ENCODE measurements around the gene PAM.
"Not testable (repeated sequence)": the region's sequence is repeated elsewhere in the genome, so short reads cannot be mapped to it uniquely, and the experiment has no call there.

PAM gene

GRCh38 chr5:102754767-102755431 is at the start of gene PAM:
Gene PAM, plus strand, starts transcription at chr5:102755305. Its CDS starts 110,891 bp downstream, at chr5:102866196.
- peak; percentile 81 for DNase-seq

DNA sequence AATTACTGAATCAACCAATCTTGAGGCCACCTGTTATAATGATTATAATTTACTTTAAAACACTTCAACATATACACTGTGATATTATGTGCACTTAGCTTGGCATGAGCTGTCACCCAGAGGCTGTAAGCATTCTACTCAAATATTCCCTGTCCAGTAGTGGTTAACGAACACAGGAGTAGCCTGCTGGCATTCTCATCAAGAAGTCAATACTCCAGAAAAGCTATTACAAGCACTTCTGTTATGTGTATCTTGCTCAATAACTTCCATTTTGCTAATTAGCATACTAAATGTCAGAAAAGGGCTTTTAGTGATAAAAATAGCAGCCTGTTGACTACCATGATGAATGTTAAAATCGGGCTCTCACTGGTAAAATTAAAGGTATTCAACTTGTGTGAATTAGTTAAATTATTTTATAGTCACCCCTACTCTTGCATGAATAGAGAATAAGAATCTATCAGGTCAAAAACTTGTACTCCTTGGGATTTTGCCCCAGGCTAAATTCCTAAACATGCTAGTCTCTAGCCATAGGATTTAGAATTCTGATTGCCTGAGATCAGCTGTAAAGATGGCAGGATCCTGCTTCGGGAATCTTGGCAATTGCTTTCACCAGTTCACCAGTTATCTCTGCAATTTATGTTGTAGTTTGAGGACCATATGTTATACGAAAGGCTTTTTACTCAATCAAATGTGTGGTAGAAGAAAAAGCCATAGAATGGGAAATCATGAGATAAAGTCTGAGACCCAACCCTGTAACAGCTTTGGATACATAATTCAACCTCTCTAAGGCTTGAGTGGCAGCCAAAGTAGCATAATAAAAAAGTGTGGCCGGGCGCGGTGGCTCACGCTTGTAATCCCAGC is 43.4 kb upstream of the PAM start:
- DNase-seq = no peak

DNA sequence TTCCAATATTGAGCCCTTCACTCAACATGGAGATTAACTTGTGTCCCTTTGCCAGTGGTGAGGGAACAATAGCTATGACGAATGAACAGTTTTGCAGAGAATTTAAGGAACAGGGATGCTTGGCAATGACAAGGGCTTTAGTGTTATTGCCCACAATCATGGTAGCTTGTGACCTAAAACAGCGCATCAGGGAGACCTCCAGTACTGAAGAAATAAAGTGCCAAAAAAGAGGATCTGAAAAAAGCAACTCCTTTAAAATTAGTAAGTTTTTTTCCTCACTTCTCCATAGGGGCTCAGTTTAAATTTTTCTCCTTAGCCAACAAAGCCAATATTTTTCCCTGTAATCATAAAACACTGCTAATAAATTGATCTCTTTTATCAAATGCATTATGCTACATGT is 41.8 kb upstream of the PAM start:
- DNase-seq = no peak

DNA sequence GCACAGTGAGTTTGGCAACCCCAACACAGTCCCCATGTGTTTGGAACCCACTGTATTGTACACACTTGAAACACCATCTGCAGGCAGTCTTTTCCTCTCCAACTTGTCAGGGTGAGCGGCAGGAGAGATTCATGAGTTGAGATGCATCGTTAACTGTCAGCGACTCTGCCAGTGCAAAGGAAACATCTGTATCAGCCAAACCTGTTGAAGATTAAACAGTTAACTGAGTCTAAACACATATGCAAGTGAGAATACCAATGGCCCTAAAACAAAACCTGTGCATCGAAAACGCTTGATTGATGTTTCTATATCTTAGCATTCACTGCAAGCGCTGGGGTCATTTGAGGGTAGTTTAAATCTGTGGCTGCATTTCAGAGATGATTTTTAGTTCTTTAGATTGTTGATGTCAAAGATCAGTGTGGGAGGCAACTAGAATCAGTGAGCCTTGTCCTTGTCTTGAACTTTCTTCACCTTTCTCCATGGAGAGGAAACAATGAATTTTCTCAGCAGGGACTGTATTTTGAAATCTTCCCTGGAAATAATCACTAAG is 41.3 kb upstream of the PAM start:
- no peak for DNase-seq

DNA sequence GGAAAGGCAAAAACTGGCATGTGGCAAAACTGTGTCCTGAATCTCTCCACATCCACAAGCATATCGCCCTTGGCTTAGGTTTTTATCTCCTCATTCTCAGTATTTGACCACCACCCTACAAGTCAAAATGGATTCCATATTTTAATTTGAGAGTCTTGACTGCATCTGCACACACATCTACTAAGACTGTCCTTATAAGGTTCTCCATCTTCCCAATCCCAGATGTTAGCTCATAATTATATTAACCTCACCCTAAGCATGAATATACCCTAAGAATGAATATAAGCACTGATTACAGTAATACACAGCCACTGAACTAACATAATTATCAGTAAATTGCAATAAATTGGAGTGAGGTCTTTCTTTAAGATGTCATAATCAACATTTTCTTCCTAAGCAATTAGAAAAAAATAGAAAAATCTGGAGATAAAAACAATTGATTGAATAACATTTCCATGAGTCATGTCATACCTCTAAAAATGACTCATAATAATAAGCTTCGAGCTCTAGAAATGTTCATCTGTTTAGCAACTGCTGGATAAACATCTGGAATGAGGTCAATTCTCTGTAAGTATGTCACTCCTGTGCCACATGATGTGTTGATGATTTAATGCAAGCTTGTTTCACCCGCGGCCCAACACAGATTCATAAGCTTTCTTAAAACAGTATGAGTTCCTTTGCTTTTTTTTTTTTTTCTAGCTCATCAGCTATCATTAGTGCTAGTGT is 39.9 kb upstream of the PAM start:
- no peak for DNase-seq

- DNase-seq = no peak
Measured at GRCh38 chr5:102716017-102716416, 39.1 kb upstream of the PAM start.

DNA sequence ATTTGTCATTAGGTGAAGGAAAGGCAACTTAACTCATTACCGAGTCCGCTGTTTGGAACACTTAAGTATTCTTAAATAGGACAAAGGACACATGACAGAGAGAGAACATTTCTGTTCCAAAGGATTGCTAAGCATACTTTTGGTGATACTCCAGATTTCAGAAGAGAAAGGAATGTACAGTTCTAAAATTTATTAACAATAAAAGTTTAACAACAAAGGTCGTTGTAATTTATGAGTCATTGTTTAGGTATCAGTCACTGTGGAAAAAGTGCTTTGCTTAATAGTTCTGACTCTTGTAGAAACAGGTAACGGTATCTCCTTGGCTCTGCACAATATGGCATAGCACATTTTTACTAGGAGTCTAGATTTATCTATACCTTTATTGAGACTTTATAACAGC is 36.3 kb upstream of the PAM start:
- no peak for DNase-seq

GRCh38 chr5:102719886-102720285 is 35.2 kb upstream of the PAM start:
- no peak for DNase-seq

- DNase-seq = no peak
Measured at GRCh38 chr5:102720969-102721368, 34.1 kb upstream of the PAM start.

DNA sequence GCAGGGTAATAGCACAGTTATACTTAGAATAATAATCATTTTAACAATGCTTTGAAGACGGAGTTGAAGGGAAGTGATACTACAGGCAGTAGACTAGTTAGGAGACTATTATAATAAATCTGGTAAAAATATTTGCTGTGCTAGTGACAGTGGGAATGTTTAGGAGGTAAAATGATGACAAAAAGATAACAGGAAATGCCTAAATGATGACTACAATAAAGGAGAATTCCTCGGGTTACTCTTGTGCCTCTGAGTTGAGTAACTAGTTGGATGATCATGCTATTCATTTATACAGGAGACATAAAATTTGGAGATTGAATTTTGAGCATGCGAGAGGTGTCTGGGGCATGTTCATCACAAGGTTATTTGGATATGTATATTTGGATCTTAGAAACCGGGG is 32.2 kb upstream of the PAM start:
- no peak for DNase-seq

GRCh38 chr5:102731693-102732092 is 23.4 kb upstream of the PAM start:
- no peak for DNase-seq

GRCh38 chr5:102733534-102733933 is 21.6 kb upstream of the PAM start:
- no peak for DNase-seq

GRCh38 chr5:102737161-102737560 is 17.9 kb upstream of the PAM start:
- DNase-seq = no peak

GRCh38 chr5:102737805-102738469 is 17.2 kb upstream of the PAM start:
- no peak for DNase-seq

DNA sequence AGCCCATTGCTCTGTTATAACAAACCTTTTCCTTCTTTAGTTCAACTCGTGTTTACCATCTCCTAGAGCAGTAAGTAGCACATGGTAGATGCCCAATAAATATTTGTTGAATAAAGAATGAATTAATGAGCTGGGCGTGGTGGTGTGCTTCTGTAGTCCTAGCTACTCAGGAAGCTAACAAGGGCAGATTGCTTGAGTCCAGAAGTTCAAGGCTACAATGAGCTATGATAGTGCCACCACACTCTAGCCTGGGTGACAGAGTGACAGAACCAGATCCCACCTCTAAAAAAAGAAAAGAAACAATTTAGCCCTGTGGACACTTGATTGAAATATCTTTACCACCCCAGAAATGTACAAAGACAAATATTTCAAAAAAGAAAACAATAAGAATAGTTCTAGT is 14.6 kb upstream of the PAM start:
- DNase-seq = no peak

DNA sequence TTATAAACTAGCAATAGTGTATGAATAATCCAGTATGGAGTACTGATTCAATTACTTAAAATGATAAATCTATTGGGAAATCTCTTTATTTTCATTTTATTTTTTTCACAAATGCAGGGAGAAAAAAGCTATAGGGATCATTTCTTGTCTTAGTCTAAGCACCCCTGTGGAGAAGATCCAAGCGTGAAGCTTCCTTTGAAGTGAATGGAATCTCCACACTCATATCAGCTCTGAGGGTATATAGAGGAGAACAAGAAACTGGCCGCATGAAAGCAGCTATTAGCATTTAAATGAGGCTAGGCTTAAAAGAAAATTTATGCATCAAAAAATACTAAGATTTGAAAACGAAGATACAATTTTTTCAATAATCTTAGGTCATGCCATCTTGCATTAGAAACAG is 12.9 kb upstream of the PAM start:
- DNase-seq = no peak

DNA sequence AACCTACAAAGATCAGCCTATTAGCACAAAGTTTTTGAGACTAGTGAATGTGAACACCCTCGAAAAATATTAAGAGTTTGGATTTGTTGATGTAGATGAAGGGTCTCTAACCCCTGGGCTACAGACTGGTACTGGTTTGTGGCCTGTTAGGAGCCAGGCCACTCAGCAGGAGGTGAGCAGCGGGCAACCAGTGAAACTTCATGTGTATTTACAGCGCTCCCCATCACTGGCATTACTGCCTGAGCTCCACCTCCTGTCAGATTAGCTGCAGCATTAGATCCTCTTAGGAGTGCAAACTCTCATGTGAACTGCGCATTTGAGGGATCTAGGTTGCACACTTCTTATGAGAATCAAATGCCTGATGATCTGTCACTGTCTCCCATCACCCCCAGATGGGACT is 11.2 kb upstream of the PAM start:
- no peak for DNase-seq

- no peak for DNase-seq
Measured at GRCh38 chr5:102747386-102748166, 7.5 kb upstream of the PAM start.

- DNase-seq = no peak
Measured at GRCh38 chr5:102749416-102750030, 5.6 kb upstream of the PAM start.

DNA sequence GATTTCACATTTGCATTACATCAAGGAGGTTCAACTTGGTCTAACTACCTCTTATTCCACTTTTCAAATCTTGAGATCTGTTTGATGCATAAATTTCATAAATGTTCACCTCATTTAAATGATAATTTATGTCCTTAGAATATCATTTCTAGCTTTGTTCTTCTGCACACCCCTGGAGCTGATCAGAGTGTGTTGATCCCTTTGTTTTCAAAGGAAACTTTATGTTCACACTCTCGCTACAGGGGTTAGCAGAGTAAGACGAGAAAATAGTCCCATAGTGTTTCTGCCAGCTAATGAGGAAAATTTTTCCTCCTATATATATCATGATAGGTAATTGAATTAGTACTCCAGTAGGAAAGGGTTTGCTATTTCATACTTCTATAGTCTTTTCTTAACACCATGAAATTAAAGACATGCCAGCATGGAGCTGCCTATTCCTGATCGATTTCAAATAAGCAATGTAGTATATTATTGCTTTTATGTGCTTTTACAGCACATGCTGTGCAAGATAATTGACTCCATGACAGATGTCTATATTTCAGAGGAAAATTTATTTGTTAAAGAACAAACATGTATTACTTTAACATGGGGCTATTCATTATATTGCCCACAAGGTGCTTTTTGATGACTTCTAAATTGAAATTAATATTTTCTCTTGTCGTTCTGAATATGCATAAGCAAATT is 4.8 kb upstream of the PAM start:
- no peak for DNase-seq

DNA sequence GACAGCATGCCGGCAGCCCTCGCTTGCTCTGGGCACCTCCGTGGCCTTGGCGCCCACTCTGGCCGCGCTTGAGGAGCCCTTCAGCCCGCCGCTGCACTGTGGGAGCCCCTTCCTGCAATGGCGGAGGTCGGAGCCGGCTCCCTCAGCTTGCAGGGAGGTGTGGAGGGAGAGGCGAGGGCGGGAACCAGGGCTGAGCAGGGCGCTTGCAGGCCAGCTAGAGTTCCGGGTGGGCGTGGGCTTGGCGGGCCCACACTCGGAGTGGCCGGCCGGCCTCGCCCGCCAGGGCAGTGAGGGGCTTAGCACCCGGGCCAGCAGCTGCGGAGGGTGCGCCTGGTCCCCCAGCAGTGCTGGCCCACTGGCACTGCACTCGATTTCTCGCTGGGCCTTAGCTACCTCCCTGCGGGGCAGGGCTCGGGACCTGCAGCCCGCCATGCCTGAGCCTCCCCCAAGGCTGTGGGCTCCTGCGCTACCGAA is 3.2 kb upstream of the PAM start:
- DNase-seq = not testable (repeated sequence)

Measured in activated naive CD4-positive, alpha-beta T cell treated with Interleukin-2 at 50 U/mL for 16 hours (primary cell).